GM23338 (cell line): ENCODE measurements around the gene ATP8B4. TPM values are rescaled to one million over a fixed set of nuclear protein-coding genes. Genes with fewer than 3 reads are reported as not detected.

Experiments
- ATAC-seq: fragments of 200-7000 bp; cut with Tn5 transposase; 3 replicates; pipeline ENCODE4 v1.9.1; 2020
- DNase-seq: peaks from one replicate; pipeline ENCODE4 v3.0.0-alpha.2; 2015; ENCODE audit warnings: low spot score
- H2AFZ ChIP-seq: fragments of 200-600 bp; sonication (generic); 2 replicates; pipeline ENCODE4 v1.8.0; 2016; ENCODE audit warnings: antibody characterized with exemption, mild to moderate bottlenecking, moderate library complexity
- H3F3A ChIP-seq: fragments of 200-600 bp; sonication (generic); replicated peaks from 2 replicates; pipeline ENCODE4 v1.8.0; 2017; ENCODE audit warnings: antibody characterized with exemption, mixed run types, low read depth
- H3K27ac ChIP-seq: fragments of 200-600 bp; sonication (generic); 2 replicates; pipeline ENCODE4 v1.6.1; 2016; ENCODE audit warnings: low read depth
- H3K27me3 ChIP-seq: fragments of 200-600 bp; sonication (generic); 2 replicates; pipeline ENCODE4 v1.8.0; 2016; ENCODE audit warnings: mild to moderate bottlenecking, mixed run types, moderate library complexity; ENCODE audit not compliant: insufficient read depth
- H3K36me3 ChIP-seq: fragments of 200-600 bp; sonication (generic); 2 replicates; pipeline ENCODE4 v1.8.0; 2016; ENCODE audit warnings: mild to moderate bottlenecking; ENCODE audit not compliant: insufficient read depth
- H3K4me1 ChIP-seq: fragments of 200-600 bp; sonication (generic); 2 replicates; pipeline ENCODE4 v1.8.0; 2016; ENCODE audit warnings: mild to moderate bottlenecking, moderate library complexity; ENCODE audit not compliant: insufficient read depth
- H3K4me2 ChIP-seq: fragments of 200-600 bp; sonication (generic); 2 replicates; pipeline ENCODE4 v1.7.1; 2017; ENCODE audit warnings: mixed run types
- H3K4me3 ChIP-seq: fragments of 200-600 bp; sonication (generic); 2 replicates; pipeline ENCODE4 v1.6.1; 2016; ENCODE audit warnings: mixed run types
- H3K79me2 ChIP-seq: fragments of 200-600 bp; sonication (generic); replicated peaks from 2 replicates; pipeline ENCODE4 v1.8.0; 2017; ENCODE audit warnings: mild to moderate bottlenecking; ENCODE audit not compliant: insufficient read depth
- H3K9me2 ChIP-seq: fragments of 200-600 bp; sonication (generic); 2 replicates; pipeline ENCODE4 v1.8.0; 2017; ENCODE audit not compliant: insufficient read depth
- H4K20me1 ChIP-seq: fragments of 200-600 bp; sonication (generic); replicated peaks from 2 replicates; pipeline ENCODE4 v1.8.0; 2017; ENCODE audit warnings: mild to moderate bottlenecking; ENCODE audit not compliant: insufficient read depth
- H3K27ac Mint-ChIP-seq: 2 replicates; pipeline ENCODE4 v1.8.0; 2020; ENCODE audit warnings: inconsistent platforms, mild to moderate bottlenecking, moderate library complexity, mixed read lengths
- H3K27me3 Mint-ChIP-seq: 3 replicates; pipeline ENCODE4 v1.8.0; 2022; ENCODE audit warnings: low read depth, mild to moderate bottlenecking, moderate library complexity, mixed read lengths, inconsistent platforms; ENCODE audit not compliant: insufficient read depth, poor library complexity
- H3K36me3 Mint-ChIP-seq: 3 replicates; pipeline ENCODE4 v1.8.0; 2021; ENCODE audit warnings: low read depth, mild to moderate bottlenecking, inconsistent platforms, moderate library complexity, mixed read lengths
- H3K4me1 Mint-ChIP-seq: 3 replicates; pipeline ENCODE4 v1.8.0; 2020; ENCODE audit warnings: mild to moderate bottlenecking, inconsistent platforms, mixed read lengths
- H3K4me3 Mint-ChIP-seq: 3 replicates; pipeline ENCODE4 v1.8.0; 2021; ENCODE audit warnings: moderate library complexity, mild to moderate bottlenecking, inconsistent platforms, mixed read lengths
- H3K9me3 Mint-ChIP-seq: 3 replicates; pipeline ENCODE4 v1.8.0; 2020; ENCODE audit warnings: moderate library complexity, mild to moderate bottlenecking, inconsistent platforms, mixed read lengths
- CREB1 ChIP-seq: fragments of 250-450 bp; sonication (Bioruptor Pico); IDR thresholded peaks from 2 replicates; pipeline ENCODE4 v1.5.0; 2020; ENCODE audit warnings: low read depth, mild to moderate bottlenecking, moderate library complexity
- CTCF ChIP-seq, 2 experiments: fragments of 200-600 bp in 1 of 2; sonication (generic) in 1 of 2; conservative IDR thresholded peaks; 2 replicates each; pipeline versions ENCODE4 v1.5.1 to v1.6.1; 2016 to 2017; ENCODE audit warnings: antibody characterized with exemption in 2 of 2, low read depth in 2 of 2, mild to moderate bottlenecking in 2 of 2, moderate library complexity in 1 of 2
- EZH2 ChIP-seq: fragments of 200-600 bp; sonication (generic); IDR thresholded peaks from one replicate; pipeline ENCODE4 v1.8.0; 2017; ENCODE audit warnings: antibody characterized with exemption, mild to moderate bottlenecking, low read depth; ENCODE audit not compliant: unreplicated experiment
- NANOG ChIP-seq: IDR thresholded peaks from 2 replicates; pipeline ENCODE4 v1.6.1; 2016; ENCODE audit warnings: antibody characterized with exemption, borderline replicate concordance
- POLR2AphosphoS5 ChIP-seq: IDR thresholded peaks from 2 replicates; pipeline ENCODE4 v1.6.1; 2016; ENCODE audit warnings: antibody characterized with exemption, low read depth
- REST ChIP-seq: IDR thresholded peaks from one replicate; pipeline ENCODE4 v1.6.1; 2018; ENCODE audit warnings: antibody characterized with exemption; ENCODE audit not compliant: unreplicated experiment
- STAT1 ChIP-seq: IDR thresholded peaks from one replicate; pipeline ENCODE4 v1.6.1; 2016; ENCODE audit warnings: antibody characterized with exemption; ENCODE audit not compliant: unreplicated experiment
- ZNF114 ChIP-seq: fragments of 250-450 bp; sonication (Bioruptor Pico); IDR thresholded peaks from 2 replicates; pipeline ENCODE4 v1.5.0; 2020; ENCODE audit warnings: mild to moderate bottlenecking, moderate library complexity
- polyA plus RNA-seq: library from polyadenylated mRNA; unstranded; fragments of >200 nt; fragmentation: Nextera tagmentation; extraction: Ambion mirVana; gene quantifications from 2 replicates; pipeline ENCODE4 v1.2.1, GENCODE V29; 2016
- total RNA-seq: library from RNA; depleted of rRNA; stranded (reverse); fragments of >200 nt; shearing (Covaris generic); gene quantifications from 2 replicates; pipeline ENCODE4 v1.2.3, GENCODE V29; 2014

The ATP8B4 gene
- total and polyA plus RNA-seq, 2 experiments from 2014 or later = 0.24 TPM; not detected in 1

- TF ChIP-seq ZNF114 (CRISPR knock-in tag) = no peak
- TF ChIP-seq NANOG = no peak
- TF ChIP-seq CTCF (conservative IDR thresholded peaks at IDR 0.05; ENCODE audit: low read depth in 2 of 2) = no peak
Observed at GRCh38 chr15:49855917-49856637, 263.0 kb downstream of the ATP8B4 start (continued).

- Mint-ChIP-seq H3K4me3 (no peak overlapping the region), H3K27me3 (no peaks in the 10 kb centered on the region)
- H3K4me3 ChIP-seq = no peak overlapping the region
Observed at GRCh38 chr15:49852756-49853155, 266.3 kb downstream of the ATP8B4 start.

GRCh38 chr15:49848807-49849206, 270.2 kb downstream of the ATP8B4 start:
- Histone ChIP-seq H2AFZ (no peak overlapping the region), H3K79me2 (no peaks in the 10 kb centered on the region), H3K4me2 (no peak overlapping the region), H3K27me3 (no peaks in the 10 kb centered on the region), H3K36me3 (no peaks in the 10 kb centered on the region), H3K4me1 (no peaks in the 10 kb centered on the region), H3K9me2 (peaks cover 12% of the 10 kb centered on the region; the same call in 1 of the 2 replicates), H3K27ac (no peak overlapping the region), H4K20me1 (no peaks in the 10 kb centered on the region), H3K4me3 (no peak overlapping the region), H3F3A (no peaks in the 10 kb centered on the region)
- DNase-seq (no peak), ATAC-seq (no peak)
- peaks cover 6% of the 10 kb centered on the region; the same call in 1 of the 3 replicates for H3K9me3 Mint-ChIP-seq
- TF ChIP-seq REST = no peak
- no peak for TF ChIP-seq CTCF (conservative IDR thresholded peaks at IDR 0.05; ENCODE audit: low read depth in 2 of 2)
- no peak for TF ChIP-seq EZH2
- H3K36me3 Mint-ChIP-seq = no peaks in the 10 kb centered on the region
- no peaks in the 10 kb centered on the region for H3K27me3 Mint-ChIP-seq
- no peak overlapping the region for H3K27ac Mint-ChIP-seq
- H3K4me1 Mint-ChIP-seq = no peaks in the 10 kb centered on the region
- H3K4me3 Mint-ChIP-seq = no peak overlapping the region

More at GRCh38 chr15:49852756-49853155, 266.3 kb downstream of the ATP8B4 start:
- Mint-ChIP-seq H3K9me3 (peaks cover 6% of the 10 kb centered on the region; the same call in 1 of the 3 replicates), H3K36me3 (no peaks in the 10 kb centered on the region), H3K27ac (no peak overlapping the region), H3K4me1 (no peaks in the 10 kb centered on the region)
- H3F3A ChIP-seq = no peaks in the 10 kb centered on the region
- H3K27ac ChIP-seq = no peak overlapping the region
- no peaks in the 10 kb centered on the region for H3K27me3 ChIP-seq
- H3K9me2 ChIP-seq = 0 out of 2 replicates have a peak, but pooled peaks cover 7% of the 10 kb centered on the region
- no peaks in the 10 kb centered on the region for H4K20me1 ChIP-seq
- ATAC-seq (no peak), DNase-seq (no peak)
- TF ChIP-seq POLR2AphosphoS5 (no peak), STAT1 (no peak), ZNF114 (CRISPR knock-in tag) (no peak), CREB1 (CRISPR knock-in tag) (no peak)
- H3K4me2 ChIP-seq = no peak overlapping the region
- no peaks in the 10 kb centered on the region for H3K4me1 ChIP-seq
- no peak overlapping the region for H2AFZ ChIP-seq
- no peaks in the 10 kb centered on the region for H3K36me3 ChIP-seq
- no peaks in the 10 kb centered on the region for H3K79me2 ChIP-seq
